ENCODE results near the gene STK38.
"Not testable (repeated sequence)": the region's sequence is repeated elsewhere in the genome, so short reads cannot be mapped to it uniquely, and the experiment has no call there.

STK38 gene

GRCh38 chr6:36493319-36493718 is 54.0 kb downstream of the STK38 start:
- no peaks in the 10 kb centered on the region for H3K4me1 ChIP-seq
- peaks cover 92% of the 10 kb centered on the region for H4K20me1 ChIP-seq
- H3K4me2 ChIP-seq = no peak overlapping the region
- H3K9ac ChIP-seq = no peak overlapping the region
- no peak overlapping the region for H3K27ac ChIP-seq
- H3K4me3 ChIP-seq = no peak overlapping the region
- no peak for TF ChIP-seq Cebpa-rat (IDR thresholded peaks at IDR 0.05)
- H3K27me3 ChIP-seq = no peaks in the 10 kb centered on the region
- H3K9me3 ChIP-seq = no peaks in the 10 kb centered on the region
- H3K36me3 ChIP-seq = peaks cover 100% of the 10 kb centered on the region

DNA sequence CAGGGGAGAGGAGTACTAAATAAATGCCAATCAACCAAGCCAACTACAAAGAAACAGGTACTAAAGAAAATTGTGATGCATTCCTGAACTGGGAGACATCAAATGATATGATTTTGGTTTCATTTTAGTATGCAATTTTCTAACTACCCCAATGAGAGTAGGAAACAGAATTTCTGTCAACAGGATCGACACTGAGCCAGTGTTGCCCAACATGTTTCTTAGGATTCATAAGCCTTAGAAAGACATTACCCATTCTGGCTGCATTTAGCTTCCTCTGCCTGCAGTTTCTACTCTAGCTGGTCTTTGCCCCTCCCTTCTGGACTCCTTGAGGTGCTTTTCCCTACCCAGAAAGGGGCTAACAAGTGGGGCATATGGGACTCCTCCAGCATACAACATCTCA is 54.7 kb downstream of the STK38 start:
- H3K9ac ChIP-seq = no peak overlapping the region
- no peak overlapping the region for H3K4me2 ChIP-seq
- no peak overlapping the region for H3K4me3 ChIP-seq
- H3K27me3 ChIP-seq = no peaks in the 10 kb centered on the region
- H3K4me1 ChIP-seq = no peaks in the 10 kb centered on the region
- H4K20me1 ChIP-seq = peaks cover 89% of the 10 kb centered on the region
- no peak overlapping the region for H3K27ac ChIP-seq
- H3K36me3 ChIP-seq = peaks cover 100% of the 10 kb centered on the region
- H3K9me3 ChIP-seq = no peaks in the 10 kb centered on the region
- TF ChIP-seq Cebpa-rat (IDR thresholded peaks at IDR 0.05) = no peak

GRCh38 chr6:36492092-36492491 is 55.2 kb downstream of the STK38 start:
- no peak for TF ChIP-seq Cebpa-rat (IDR thresholded peaks at IDR 0.05)
- H3K36me3 ChIP-seq = peaks cover 100% of the 10 kb centered on the region
- H3K4me1 ChIP-seq = no peaks in the 10 kb centered on the region
- H3K4me3 ChIP-seq = no peak overlapping the region
- peaks cover 89% of the 10 kb centered on the region for H4K20me1 ChIP-seq
- no peak overlapping the region for H3K4me2 ChIP-seq
- H3K27ac ChIP-seq = no peak overlapping the region
- H3K9me3 ChIP-seq = no peaks in the 10 kb centered on the region
- no peak overlapping the region for H3K9ac ChIP-seq
- no peaks in the 10 kb centered on the region for H3K27me3 ChIP-seq

GRCh38 chr6:36491378-36491965 is 55.8 kb downstream of the STK38 start:
- Histone ChIP-seq H3K36me3 (peaks cover 100% of the 10 kb centered on the region), H4K20me1 (peaks cover 88% of the 10 kb centered on the region), H3K27ac (no peak overlapping the region), H3K9ac (no peak overlapping the region), H3K4me3 (no peak overlapping the region), H3K27me3 (no peaks in the 10 kb centered on the region), H3K4me1 (no peaks in the 10 kb centered on the region), H3K9me3 (no peaks in the 10 kb centered on the region), H3K4me2 (no peak overlapping the region)
- no peak for TF ChIP-seq Cebpa-rat (IDR thresholded peaks at IDR 0.05)

DNA sequence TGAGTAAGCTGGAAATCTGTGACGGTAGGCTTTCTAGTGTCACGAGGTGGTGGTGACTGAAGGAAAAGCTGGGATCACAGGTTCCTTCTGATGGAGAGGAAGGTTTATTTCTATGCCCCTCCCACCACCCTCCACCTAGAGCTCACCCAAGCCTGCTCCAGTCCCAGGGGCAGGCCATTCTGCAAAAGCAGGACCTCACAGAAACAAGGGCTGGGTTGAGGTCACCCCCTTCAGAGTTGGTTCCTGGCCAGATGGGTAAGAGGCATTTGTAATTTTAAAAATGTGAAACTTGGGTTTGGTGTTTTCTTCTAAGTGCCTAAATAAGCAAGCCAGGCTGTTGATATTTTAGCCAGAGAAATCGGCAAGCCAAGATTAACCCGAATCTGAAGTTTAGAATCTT is 57.9 kb downstream of the STK38 start:
- peaks cover 69% of the 10 kb centered on the region for H4K20me1 ChIP-seq
- no peaks in the 10 kb centered on the region for H3K27me3 ChIP-seq
- peaks cover 6% of the 10 kb centered on the region; the same call in 1 of the 2 replicates for H3K4me1 ChIP-seq
- no peak for TF ChIP-seq Cebpa-rat (IDR thresholded peaks at IDR 0.05)
- H3K9ac ChIP-seq = no peak overlapping the region
- no peaks in the 10 kb centered on the region for H3K9me3 ChIP-seq
- no peak overlapping the region for H3K4me2 ChIP-seq
- no peak overlapping the region for H3K4me3 ChIP-seq
- H3K27ac ChIP-seq = no peak overlapping the region
- H3K36me3 ChIP-seq = peaks cover 100% of the 10 kb centered on the region

- H3K4me3 ChIP-seq = no peak overlapping the region
- H3K36me3 ChIP-seq = peaks cover 91% of the 10 kb centered on the region
- H3K27ac ChIP-seq = no peak overlapping the region
- no peak overlapping the region for H3K9ac ChIP-seq
- peaks cover 57% of the 10 kb centered on the region for H4K20me1 ChIP-seq
- H3K9me3 ChIP-seq = no peaks in the 10 kb centered on the region
- TF ChIP-seq Cebpa-rat (IDR thresholded peaks at IDR 0.05) = no peak
- no peak overlapping the region for H3K4me2 ChIP-seq
- peaks cover 6% of the 10 kb centered on the region; the same call in 1 of the 2 replicates for H3K4me1 ChIP-seq
- H3K27me3 ChIP-seq = no peaks in the 10 kb centered on the region
These were observed 59.1 kb downstream of the STK38 start for GRCh38 chr6:36488221-36488620.

- peaks cover 52% of the 10 kb centered on the region for H4K20me1 ChIP-seq
- peaks cover 91% of the 10 kb centered on the region for H3K36me3 ChIP-seq
- H3K27ac ChIP-seq = no peak overlapping the region
- H3K4me2 ChIP-seq = no peak overlapping the region
- H3K9me3 ChIP-seq = no peaks in the 10 kb centered on the region
- no peak for TF ChIP-seq Cebpa-rat (IDR thresholded peaks at IDR 0.05)
- no peak overlapping the region for H3K9ac ChIP-seq
- H3K27me3 ChIP-seq = no peaks in the 10 kb centered on the region
- no peak overlapping the region for H3K4me3 ChIP-seq
- H3K4me1 ChIP-seq = peaks cover 6% of the 10 kb centered on the region; the same call in 1 of the 2 replicates
These were observed 59.6 kb downstream of the STK38 start for GRCh38 chr6:36487698-36488097.

GRCh38 chr6:36484736-36485135 is 62.5 kb downstream of the STK38 start:
- no peak overlapping the region for H3K9ac ChIP-seq
- peaks cover 25% of the 10 kb centered on the region for H3K4me1 ChIP-seq
- H4K20me1 ChIP-seq = peaks cover 24% of the 10 kb centered on the region
- peaks cover 86% of the 10 kb centered on the region for H3K36me3 ChIP-seq
- no peaks in the 10 kb centered on the region for H3K9me3 ChIP-seq
- no peak overlapping the region for H3K27ac ChIP-seq
- H3K4me2 ChIP-seq = no peak overlapping the region
- no peak overlapping the region for H3K4me3 ChIP-seq
- no peak for TF ChIP-seq Cebpa-rat (IDR thresholded peaks at IDR 0.05)
- H3K27me3 ChIP-seq = no peaks in the 10 kb centered on the region

DNA sequence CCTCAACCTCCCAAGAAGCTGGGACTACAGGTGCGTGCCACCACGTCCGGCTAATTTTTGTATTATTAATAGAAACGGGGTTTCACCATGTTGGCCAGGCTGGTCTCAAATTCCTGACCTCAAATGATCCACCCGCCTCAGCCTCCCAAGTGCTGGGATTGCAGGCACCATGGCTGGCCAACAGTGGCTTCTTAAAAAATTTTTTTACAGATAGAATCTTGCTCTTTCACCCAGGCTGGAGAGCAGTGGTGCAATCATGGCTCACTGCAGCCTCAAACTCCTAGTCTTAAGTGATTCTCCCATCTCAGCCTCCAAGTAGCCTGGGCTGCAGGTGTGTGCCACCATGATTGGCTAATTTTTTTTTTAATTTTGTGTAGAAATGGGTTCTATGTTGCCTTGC is 64.0 kb downstream of the STK38 start:
- H4K20me1 ChIP-seq, H3K27me3 ChIP-seq, H3K4me3 ChIP-seq, H3K4me2 ChIP-seq, H3K9ac ChIP-seq, H3K9me3 ChIP-seq, H3K27ac ChIP-seq: not testable (repeated sequence)
- peaks cover 39% of the 10 kb centered on the region for H3K4me1 ChIP-seq
- peaks cover 77% of the 10 kb centered on the region for H3K36me3 ChIP-seq

DNA sequence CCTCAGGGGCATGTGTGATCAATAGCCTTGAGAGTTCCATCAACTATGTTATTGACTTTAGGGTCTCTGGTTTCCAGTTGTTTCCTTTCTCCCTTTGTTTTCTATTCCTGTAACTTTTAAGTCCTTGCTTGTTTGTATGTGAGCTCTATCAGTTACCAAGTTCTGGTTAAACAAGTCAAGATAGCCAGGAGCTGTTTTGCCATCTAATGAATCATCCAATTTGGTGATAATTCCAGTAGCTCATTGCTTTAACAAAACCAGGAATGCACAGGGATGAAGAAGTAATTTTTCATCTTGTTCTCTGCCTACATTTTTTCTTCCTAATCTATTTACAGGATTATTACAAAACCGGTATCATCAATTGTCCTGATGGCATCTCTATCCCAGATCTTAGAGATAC is 68.0 kb downstream of the STK38 start:
- Histone ChIP-seq H3K4me1 (peaks cover 73% of the 10 kb centered on the region), H4K20me1 (no peaks in the 10 kb centered on the region), H3K4me3 (peak overlapping the region; percentile 28; the same call in 1 of the 2 replicates), H3K36me3 (peaks cover 56% of the 10 kb centered on the region), H3K9ac (peak overlapping the region; percentile 50; the same call in 1 of the 2 replicates), H3K27me3 (no peaks in the 10 kb centered on the region), H3K9me3 (no peaks in the 10 kb centered on the region), H3K27ac (peak overlapping the region; percentile 82), H3K4me2 (peak overlapping the region; percentile 69)
- TF ChIP-seq Cebpa-rat (IDR thresholded peaks at IDR 0.05) = no peak

DNA sequence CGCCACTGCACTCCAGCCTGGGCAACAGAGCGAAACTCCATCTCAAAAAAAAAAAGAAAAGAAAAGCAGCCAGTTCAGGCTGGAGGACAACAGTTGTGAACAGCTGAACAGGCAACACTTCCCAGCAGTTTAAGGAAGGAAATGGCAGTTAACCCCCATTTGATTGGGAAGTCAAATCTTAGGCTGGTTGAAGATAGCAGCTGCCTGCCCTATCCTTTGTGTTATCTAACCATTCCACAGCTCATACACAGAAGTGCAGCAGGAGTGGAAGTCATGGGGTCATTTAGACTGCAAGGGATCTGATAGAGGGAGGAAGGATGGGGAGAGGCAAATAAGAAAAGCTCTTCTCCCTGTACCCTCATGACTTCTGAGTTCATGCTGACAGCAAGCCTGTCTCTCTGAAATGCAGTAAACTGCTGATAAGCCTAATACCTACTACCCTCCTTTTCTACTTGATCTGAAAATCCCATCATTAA is 69.2 kb downstream of the STK38 start:
- Histone ChIP-seq H3K4me3 (peak overlapping the region; percentile 38), H4K20me1 (no peaks in the 10 kb centered on the region), H3K27ac (peak overlapping the region; percentile 82), H3K36me3 (peaks cover 59% of the 10 kb centered on the region), H3K4me1 (peaks cover 80% of the 10 kb centered on the region), H3K9me3 (no peaks in the 10 kb centered on the region), H3K9ac (peak overlapping the region; percentile 50), H3K27me3 (no peaks in the 10 kb centered on the region), H3K4me2 (peak overlapping the region; percentile 69)
- TF ChIP-seq Cebpa-rat (IDR thresholded peaks at IDR 0.05) = no peak

All from BLaER1 (cell line).